CD14-positive monocyte (primary cell): ENCODE data around the gene TMEM128. TPM values are rescaled to one million over a fixed set of nuclear protein-coding genes. Genes with fewer than 3 reads are reported as not detected.
A peak's percentile ranks its signal among the peaks of the same experiment; 100 is the strongest.

Experiments used
- DNase-seq, 3 donors: peaks; one replicate each; pipeline ENCODE4 v3.0.0-alpha.2; 2011 to 2022
- H2AFZ ChIP-seq: 2 replicates; pipeline ENCODE4 v1.6.0; 2012; ENCODE audit warnings: mild to moderate bottlenecking, low read depth, low read length, inconsistent platforms; ENCODE audit not compliant: insufficient read depth, poor library complexity, severe bottlenecking
- H3K27ac ChIP-seq, 2 donors: 1 replicate in 1 of 2; 2 replicates in 1 of 2; pipeline ENCODE4 v1.5.1; 2012 to 2013; ENCODE audit warnings: low read length in 2 of 2, control low read depth in 1 of 2, inconsistent platforms in 1 of 2, low read depth in 1 of 2, mild to moderate bottlenecking in 1 of 2
- H3K27me3 ChIP-seq, 2 donors: one replicate each; pipeline versions ENCODE4 v1.6.0 to v1.6.1; 2011 to 2013; ENCODE audit warnings: low read length in 2 of 2; ENCODE audit not compliant: control insufficient read depth in 2 of 2, insufficient read depth in 2 of 2
- H3K36me3 ChIP-seq, 2 donors: replicated peaks in 1 of 2; 1 replicate in 1 of 2; 2 replicates in 1 of 2; pipeline versions ENCODE4 v1.5.1 to v1.6.1; 2012 to 2013; ENCODE audit warnings: low read length in 2 of 2, control low read depth in 1 of 2, inconsistent platforms in 1 of 2, mild to moderate bottlenecking in 1 of 2; ENCODE audit not compliant: insufficient read depth in 2 of 2, control insufficient read depth in 1 of 2
- H3K4me1 ChIP-seq, 2 donors: 1 replicate in 1 of 2; 2 replicates in 1 of 2; pipeline versions ENCODE4 v1.5.1 to v1.6.1; 2012 to 2013; ENCODE audit warnings: low read length in 2 of 2, control low read depth in 1 of 2, inconsistent platforms in 1 of 2, mild to moderate bottlenecking in 1 of 2, moderate library complexity in 1 of 2; ENCODE audit not compliant: insufficient read depth in 2 of 2, control insufficient read depth in 1 of 2
- H3K4me2 ChIP-seq: replicated peaks from 2 replicates; pipeline ENCODE3; 2012; ENCODE audit warnings: low read length, moderate library complexity, mild to moderate bottlenecking; ENCODE audit not compliant: poor library complexity, severe bottlenecking; ENCODE audit errors: extremely low read depth
- H3K4me3 ChIP-seq, 3 experiments: fragments of 200-600 bp in 1 of 3; sonication (generic) in 1 of 3; replicated peaks in 1 of 3; 1 replicate in 2 of 3; 2 replicates in 1 of 3; pipeline ENCODE4 v1.5.1; 2011 to 2013; ENCODE audit warnings: low read length in 3 of 3, mild to moderate bottlenecking in 3 of 3, control low read depth in 2 of 3, low read depth in 2 of 3, inconsistent platforms in 1 of 3, moderate library complexity in 1 of 3
- H3K79me2 ChIP-seq: 2 replicates; pipeline ENCODE4 v1.6.0; 2012; ENCODE audit warnings: mild to moderate bottlenecking, control low read depth, inconsistent platforms, low read length, moderate library complexity; ENCODE audit not compliant: insufficient read depth
- H3K9ac ChIP-seq: 2 replicates; pipeline ENCODE4 v1.6.0; 2017; ENCODE audit warnings: low read length, mild to moderate bottlenecking; ENCODE audit not compliant: insufficient read depth, poor library complexity, severe bottlenecking
- H3K9me3 ChIP-seq, 2 donors: replicated peaks in 1 of 2; 1 replicate in 1 of 2; 2 replicates in 1 of 2; pipeline versions ENCODE4 v1.5.1 to v1.6.1; 2012 to 2013; ENCODE audit warnings: low read length in 2 of 2, control low read depth in 1 of 2; ENCODE audit not compliant: control insufficient read depth in 1 of 2, insufficient read depth in 1 of 2
- H4K20me1 ChIP-seq: 2 replicates; pipeline ENCODE4 v1.6.0; 2012; ENCODE audit warnings: mild to moderate bottlenecking, low read length, control low read depth, moderate library complexity; ENCODE audit not compliant: insufficient read depth
- H3K27ac Mint-ChIP-seq, 7 donors: one replicate each; pipeline ENCODE4 v1.8.0; 2020; ENCODE audit warnings: mild to moderate bottlenecking in 7 of 7, mixed read lengths in 7 of 7, moderate library complexity in 6 of 7, inconsistent platforms in 2 of 7
- H3K27me3 Mint-ChIP-seq, 3 donors: one replicate each; pipeline ENCODE4 v1.8.0; 2021 to 2022; ENCODE audit warnings: low read depth in 3 of 3, mild to moderate bottlenecking in 3 of 3, mixed read lengths in 3 of 3, moderate library complexity in 3 of 3, inconsistent platforms in 1 of 3
- H3K36me3 Mint-ChIP-seq, 2 donors: one replicate each; pipeline ENCODE4 v1.8.0; 2020; ENCODE audit warnings: mixed read lengths in 2 of 2, inconsistent platforms in 1 of 2, mild to moderate bottlenecking in 1 of 2
- H3K4me1 Mint-ChIP-seq: one replicate; pipeline ENCODE4 v1.8.0; 2020; ENCODE audit warnings: mild to moderate bottlenecking, mixed read lengths
- H3K4me3 Mint-ChIP-seq, 2 donors: one replicate each; pipeline ENCODE4 v1.8.0; 2020; ENCODE audit warnings: mild to moderate bottlenecking in 2 of 2, mixed read lengths in 2 of 2, moderate library complexity in 1 of 2
- H3K9me3 Mint-ChIP-seq, 7 donors: one replicate each; pipeline ENCODE4 v1.8.0; 2020 to 2022; ENCODE audit warnings: mixed read lengths in 7 of 7, mild to moderate bottlenecking in 6 of 7, moderate library complexity in 6 of 7, inconsistent platforms in 2 of 7
- CTCF ChIP-seq: fragments of 200-600 bp; IDR thresholded peaks from one replicate; pipeline ENCODE4 v1.8.0; 2022; ENCODE audit warnings: antibody characterized with exemption, mild to moderate bottlenecking
- whole genome bisulfite sequencing: methylation state at CpG from one replicate; pipeline ENCODE4 v1.1.5; 2013; ENCODE audit warnings: missing lambda C conversion rate; ENCODE audit not compliant: insufficient coverage; 5-methylcytosine and 5-hydroxymethylcytosine counted together
- intact Hi-C, 2 donors: fragments of 100-400 bp; cut with micrococcal nuclease; formaldehyde crosslinking; loops; one replicate each; pipeline versions ENCODE4 v1.15.0 to v1.15.1; 2023
- polyA plus RNA-seq, 3 donors: library from polyadenylated mRNA; depleted of rRNA in 1 of 3; unstranded in 2 of 3; stranded (reverse) in 1 of 3; fragments of 300-500 nt in 2 of 3; fragments of >200 nt in 1 of 3; fragmentation: Illumina TruSeq in 2 of 3; gene quantifications; 1 replicate in 2 of 3; 2 replicates in 1 of 3; pipeline ENCODE4 v1.2.3, GENCODE V29; 2012 to 2021

TMEM128 gene
- polyA plus RNA-seq, 3 donors = 11.4 to 35.1 (median 29.7) TPM

DNA sequence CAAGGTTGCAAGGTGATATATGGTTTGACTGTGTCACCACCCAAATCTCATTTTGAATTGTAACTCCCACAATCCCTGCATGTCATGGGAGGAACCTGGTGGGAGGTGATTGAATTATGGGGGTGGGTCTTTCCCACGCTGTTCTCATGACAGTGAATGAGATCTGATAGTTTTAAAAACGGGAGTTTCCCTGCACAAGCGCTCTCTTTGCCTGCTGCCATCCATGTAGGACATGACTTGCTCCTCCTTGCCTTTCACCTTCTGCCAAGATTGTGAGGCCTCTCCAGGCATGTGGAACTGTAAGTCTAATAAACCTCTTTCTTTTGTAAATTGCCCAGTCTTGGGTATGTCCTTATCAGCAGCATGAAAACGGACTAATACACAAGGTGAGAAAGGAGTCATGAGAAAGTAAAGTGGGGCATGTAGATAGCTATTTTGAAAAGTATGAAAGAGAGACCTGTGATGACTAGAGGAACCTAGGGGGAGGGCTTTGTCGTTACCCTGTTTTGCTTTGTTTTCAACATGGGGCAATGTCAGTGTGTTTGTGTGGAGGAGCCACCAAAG is 48.3 kb upstream of the TMEM128 start:
- Histone ChIP-seq H3K9ac (no peak overlapping the region), H4K20me1 (peaks cover 25% of the 10 kb centered on the region), H3K36me3 (peaks cover 10 to 50% of the 10 kb centered on the region in 2 donors), H3K27ac (no peak overlapping the region), H3K27me3 (no peaks in the 10 kb centered on the region), H3K9me3 (no peaks in the 10 kb centered on the region), H3K4me2 (no peak overlapping the region), H3K4me3 (no peak overlapping the region), H3K4me1 (peaks cover 0 to under 1% of the 10 kb centered on the region in 2 donors), H2AFZ (no peak overlapping the region), H3K79me2 (peaks cover 44% of the 10 kb centered on the region)
- H3K4me1 Mint-ChIP-seq = peaks cover 6% of the 10 kb centered on the region
- 100% methylated on average over 5 of the region's 5 CpGs for WGBS
- peaks cover 0 to 4% (median 0%) of the 10 kb centered on the region in 7 donors for H3K9me3 Mint-ChIP-seq
- peaks cover 0 to 2% (median 0%) of the 10 kb centered on the region in 3 donors for H3K27me3 Mint-ChIP-seq
- peak overlapping the region in 2 of 7 donors; percentile 4 to 27 for H3K27ac Mint-ChIP-seq
- no peak for TF ChIP-seq CTCF
- DNase-seq = no peak
- intact Hi-C loops = no loop called here
- H3K4me3 Mint-ChIP-seq = no peak overlapping the region
- peaks cover 43 to 44% of the 10 kb centered on the region in 2 donors for H3K36me3 Mint-ChIP-seq

GRCh38 chr4:4293279-4293678 is 45.3 kb upstream of the TMEM128 start:
- no peaks in the 10 kb centered on the region for H3K9me3 ChIP-seq
- no peak overlapping the region for H3K9ac ChIP-seq
- peaks cover 23% of the 10 kb centered on the region for H4K20me1 ChIP-seq
- Mint-ChIP-seq H3K4me3 (no peak overlapping the region), H3K4me1 (peaks cover 26% of the 10 kb centered on the region), H3K27ac (no peak overlapping the region), H3K36me3 (peaks cover 23 to 26% of the 10 kb centered on the region in 2 donors), H3K27me3 (peaks cover 0 to 2% (median 0%) of the 10 kb centered on the region in 3 donors), H3K9me3 (peaks cover 0 to 4% (median 0%) of the 10 kb centered on the region in 7 donors)
- H3K4me1 ChIP-seq = peaks cover 21 to 27% of the 10 kb centered on the region in 2 donors
- H3K36me3 ChIP-seq = peaks cover 4 to 22% of the 10 kb centered on the region in 2 donors
- H2AFZ ChIP-seq = no peak overlapping the region
- no peak overlapping the region for H3K4me2 ChIP-seq
- no peak for TF ChIP-seq CTCF
- no peak overlapping the region for H3K4me3 ChIP-seq
- DNase-seq = no peak
- 100% methylated on average over 1 of the region's 3 CpGs for WGBS
- no peaks in the 10 kb centered on the region for H3K27me3 ChIP-seq
- H3K27ac ChIP-seq = no peak overlapping the region
- H3K79me2 ChIP-seq = peaks cover 72% of the 10 kb centered on the region
- intact Hi-C loops = loop anchor here in 1 of 2 donors (5.0 kb wide), 1 partner anchor 46 kb away; the partner anchor contains the start of gene TMEM128
